Stimulated activated CD8-positive, alpha-beta memory T cell treated with anti-CD3 and anti-CD28 coated beads, Interleukin-2, amount 100 ng/mL, for 1 hour (primary cell): ENCODE data around the gene DES.

Source experiments
- DNase-seq, 2 donors: peaks; one replicate each; pipeline ENCODE4 v3.0.0-alpha.2; 2020; ENCODE audit warnings: low read depth in 2 of 2

The DES gene

GRCh38 chr2:219472629-219473187, 54.5 kb downstream of the DES start:
- DNase-seq: no peak

GRCh38 chr2:219473511-219473910, 55.3 kb downstream of the DES start:
- no peak for DNase-seq

- DNase-seq: no peak
Measured at GRCh38 chr2:219474285-219475060, 56.3 kb downstream of the DES start.

- DNase-seq: no peak
Measured at GRCh38 chr2:219475278-219475677, 57.1 kb downstream of the DES start.

- DNase-seq: peak in 1 of 2 donors; percentile 15
Measured at GRCh38 chr2:219475697-219476651, 57.8 kb downstream of the DES start.
